Activated CD8-positive, alpha-beta memory T cell treated with anti-CD3 and anti-CD28 coated beads, Interleukin-2, amount 50 U/mL, for 4 hours (primary cell): Measurements from ENCODE around the gene JPH4.
"Not testable (repeated sequence)": the region's sequence is repeated elsewhere in the genome, so short reads cannot be mapped to it uniquely, and the experiment has no call there.

Source experiments
- DNase-seq: peaks from one replicate; pipeline ENCODE4 v3.0.0-alpha.2; 2020

Gene JPH4

DNA sequence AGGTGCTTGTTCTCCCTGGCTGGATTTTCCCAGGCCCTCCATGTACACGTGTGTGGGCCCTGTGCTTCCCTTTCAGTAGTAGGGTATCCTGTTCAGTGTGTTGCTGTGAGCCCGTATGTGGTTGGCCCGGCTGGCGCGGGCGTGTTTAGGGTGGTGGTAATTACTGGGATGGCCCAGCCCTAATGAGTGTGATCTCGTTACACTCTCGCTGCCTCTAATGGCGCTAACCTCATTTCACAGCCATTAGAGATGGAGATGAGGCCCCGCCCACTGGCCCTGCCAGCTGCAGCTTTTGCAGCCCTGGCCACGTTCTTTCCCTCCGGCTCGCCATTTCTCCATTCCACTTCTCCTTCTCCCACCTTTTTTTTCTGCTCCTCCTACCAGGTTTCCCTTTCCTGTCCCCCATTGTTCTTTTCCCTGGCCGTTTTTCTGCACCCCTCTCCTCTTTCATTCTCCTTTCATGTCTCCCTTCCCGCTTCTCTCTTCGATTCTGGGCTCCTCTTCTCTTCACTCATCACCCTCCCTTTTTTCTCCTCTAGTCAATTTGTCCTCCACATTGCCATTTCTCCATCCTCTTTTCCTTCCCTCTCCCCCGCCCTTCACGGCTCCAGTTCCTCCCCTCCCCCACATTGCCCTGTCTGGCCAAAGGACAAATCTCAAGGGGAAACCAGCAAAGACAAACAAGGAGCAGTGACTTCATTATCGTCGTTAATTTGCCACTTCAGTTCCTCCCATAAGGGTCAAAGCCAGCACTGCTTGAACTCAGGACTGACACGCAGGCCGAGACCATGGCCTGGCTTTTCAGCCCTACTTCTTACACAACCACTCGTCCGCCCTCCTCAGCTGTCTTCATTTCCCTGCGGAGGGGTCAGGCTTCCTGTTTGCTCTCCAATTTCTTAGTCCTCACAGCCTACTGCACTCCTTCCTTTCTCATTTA is 33.8 kb downstream of the JPH4 start:
- no peak for DNase-seq

DNA sequence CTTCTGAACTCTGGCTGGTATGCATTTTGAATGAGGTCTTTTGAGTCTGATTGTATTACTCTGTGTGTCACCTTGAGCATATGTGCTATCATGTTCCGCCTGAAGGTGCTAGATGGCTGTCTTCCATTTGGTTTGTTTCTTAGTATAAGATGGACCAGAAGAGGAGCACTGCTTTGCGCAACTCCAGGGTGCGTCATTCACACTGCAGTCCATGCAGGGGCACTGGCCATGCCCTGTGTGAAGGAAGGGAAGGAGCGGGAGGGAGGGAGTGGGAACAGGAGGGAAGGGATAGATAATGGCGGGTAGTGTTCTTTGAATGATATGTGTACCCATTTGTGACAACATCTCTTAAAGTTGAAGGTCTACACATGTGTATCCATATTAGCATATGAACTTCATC is 35.2 kb downstream of the JPH4 start:
- DNase-seq, result no peak

DNA sequence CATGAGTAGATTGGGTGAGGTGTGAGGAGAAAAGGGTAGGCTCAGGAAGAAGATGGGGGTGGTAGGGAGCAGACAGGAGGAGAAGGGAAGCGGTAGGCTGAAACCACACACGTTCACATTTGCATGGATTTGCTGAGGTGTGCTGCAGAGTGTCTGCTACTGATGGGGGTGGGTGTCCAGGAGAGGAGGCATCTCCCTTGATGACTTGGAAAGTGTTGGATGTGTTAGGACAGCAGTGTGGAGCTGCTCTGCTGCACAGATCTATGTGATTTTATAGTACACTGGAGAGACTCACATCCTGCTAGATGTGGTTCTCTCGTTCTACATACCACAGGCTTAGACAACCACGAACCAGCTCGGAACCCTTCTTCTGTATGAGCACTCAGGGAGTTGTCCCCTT is 36.3 kb downstream of the JPH4 start:
- DNase-seq, result no peak

DNA sequence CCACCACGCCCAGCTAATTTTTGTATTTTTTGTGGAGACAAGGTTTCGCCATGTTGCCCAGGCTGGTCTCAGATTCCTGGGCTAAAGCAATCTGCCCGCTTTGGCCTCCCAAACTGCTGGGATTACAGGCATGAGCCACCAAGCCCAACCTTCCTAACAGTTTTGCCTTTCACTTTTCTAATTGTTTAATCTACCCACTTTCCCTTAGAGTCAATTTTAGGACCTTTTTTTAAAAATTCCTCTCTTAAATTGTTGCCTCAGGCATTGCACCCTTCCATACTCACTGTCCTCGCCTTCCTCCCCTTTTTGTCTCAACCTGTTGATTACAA is 38.5 kb downstream of the JPH4 start:
- no peak for DNase-seq

DNA sequence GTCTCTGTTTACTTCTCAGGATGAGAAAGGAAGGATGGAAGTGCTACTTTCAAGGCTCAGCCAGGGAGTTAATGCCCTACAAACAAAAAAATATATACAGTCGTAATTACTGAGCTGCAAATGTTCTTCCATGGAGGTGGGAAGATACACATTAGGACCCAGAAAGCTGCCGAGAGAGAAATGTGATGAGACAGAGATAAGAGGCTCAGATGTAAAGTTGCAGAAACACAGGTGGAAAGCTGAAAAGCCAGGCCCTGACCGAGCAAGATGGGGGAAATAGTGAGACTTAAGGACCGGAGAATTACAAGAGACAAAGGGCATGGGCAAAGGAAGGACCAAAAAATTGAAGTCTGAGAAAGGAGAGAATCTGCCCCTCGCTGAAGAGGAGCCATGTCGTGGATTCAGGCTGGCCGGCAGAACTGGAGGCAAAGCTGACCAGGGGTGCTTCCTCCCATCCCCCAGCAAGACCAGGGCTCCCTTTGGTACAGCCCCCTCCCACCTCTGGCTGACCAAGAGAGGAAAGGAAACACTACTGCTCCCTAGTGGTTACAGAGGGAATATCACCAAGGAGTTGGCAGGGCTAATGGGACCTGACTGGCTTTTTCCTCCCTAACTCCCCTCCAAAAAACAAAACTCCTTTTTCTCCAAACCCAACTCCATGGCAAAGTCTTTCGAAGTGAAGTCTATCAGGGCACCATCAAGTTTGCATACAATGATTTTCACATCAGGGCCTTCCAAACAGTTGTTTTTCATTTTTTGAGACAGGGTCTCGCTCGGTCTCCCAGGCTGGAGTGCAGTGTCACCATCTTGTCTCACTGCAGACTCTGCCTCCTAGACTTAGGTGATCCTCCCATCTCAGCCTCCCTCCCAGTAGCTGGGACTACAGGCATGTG is 39.1 kb downstream of the JPH4 start:
- DNase-seq, result no peak

DNA sequence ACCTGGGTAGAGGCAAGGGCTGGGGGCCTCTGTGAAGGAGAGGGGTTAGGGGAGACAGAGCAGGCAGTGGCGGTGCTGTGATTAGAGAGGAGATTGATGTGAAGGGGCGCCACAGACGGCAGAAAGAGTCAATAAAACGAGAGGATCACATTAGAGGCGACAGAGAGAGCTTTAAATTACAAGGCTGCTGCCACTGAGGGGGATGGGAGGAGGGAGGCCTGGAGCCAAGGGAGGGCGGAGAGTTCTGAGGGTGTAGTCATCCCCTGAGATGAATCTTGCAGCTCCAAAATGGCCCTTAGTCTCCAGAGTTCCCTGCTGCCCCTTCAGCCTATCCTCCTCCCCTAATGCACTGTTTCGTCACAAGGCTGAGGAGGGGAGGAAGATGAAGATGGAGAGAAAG is 39.8 kb downstream of the JPH4 start:
- DNase-seq, result no peak

DNA sequence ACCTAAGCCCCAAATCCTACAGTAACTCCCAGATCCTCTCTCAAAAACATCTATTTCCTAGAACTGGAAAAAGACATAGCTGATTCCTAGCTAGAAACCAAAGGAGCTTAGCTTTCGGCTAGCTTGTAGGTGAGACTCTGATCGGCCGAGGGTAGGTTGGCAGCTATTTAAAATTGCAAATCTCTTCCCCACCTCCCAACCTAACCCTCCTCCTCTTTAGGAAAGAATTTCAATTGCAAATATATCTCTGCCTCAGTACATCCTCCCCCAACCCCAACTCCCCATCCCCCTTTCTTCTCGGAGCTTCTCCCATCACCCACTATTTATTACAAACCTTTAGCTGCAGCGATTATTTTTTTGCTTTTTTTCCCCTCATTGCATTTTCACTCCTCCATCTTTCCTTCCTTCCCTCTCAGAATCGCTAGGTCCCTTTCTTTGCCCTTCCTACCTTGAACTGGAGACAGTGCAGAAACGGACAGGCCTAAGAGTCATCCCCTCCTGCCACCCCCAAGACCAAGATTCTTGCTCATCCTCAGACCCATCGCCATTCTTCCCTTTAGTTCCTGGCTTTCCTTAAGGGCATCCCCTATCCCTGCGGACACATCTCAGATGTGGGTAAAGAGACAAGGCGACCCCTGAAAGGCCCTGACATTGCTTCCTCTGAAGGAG is 40.4 kb downstream of the JPH4 start:
- no peak for DNase-seq

DNA sequence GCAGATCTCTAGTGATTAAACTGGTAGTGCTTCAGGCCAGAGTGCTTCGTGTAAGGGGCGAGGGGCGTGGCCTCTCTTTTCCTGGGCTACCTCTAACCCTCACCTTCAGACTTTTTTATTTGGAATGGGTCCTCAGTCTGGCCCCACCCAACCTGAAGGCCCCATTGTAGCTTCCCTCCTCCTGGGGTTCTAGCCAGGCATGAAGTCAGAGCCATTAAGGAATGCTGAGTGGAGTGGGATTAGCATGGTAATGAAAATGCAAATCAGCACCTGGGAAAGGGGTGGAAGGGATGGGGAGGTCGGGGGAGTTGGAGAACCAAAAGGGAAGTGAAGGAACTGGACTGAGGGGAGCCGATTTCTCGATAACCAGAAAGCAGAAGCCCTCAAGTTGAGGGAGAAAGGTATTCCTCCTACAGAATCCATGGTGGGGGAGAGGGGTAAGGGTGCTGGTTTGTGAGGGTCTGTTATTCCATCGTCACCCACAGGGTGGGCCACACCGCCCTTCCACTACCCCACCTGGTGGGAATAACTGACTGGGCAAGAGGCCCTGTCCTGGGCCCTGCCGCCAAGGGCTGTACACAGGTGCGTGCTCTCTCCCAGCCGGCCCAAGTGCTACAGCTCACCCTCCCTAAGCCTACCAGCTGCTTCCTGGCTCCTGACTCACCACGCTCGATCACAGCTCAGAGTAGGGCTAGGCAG is 41.1 kb downstream of the JPH4 start:
- no peak for DNase-seq

DNA sequence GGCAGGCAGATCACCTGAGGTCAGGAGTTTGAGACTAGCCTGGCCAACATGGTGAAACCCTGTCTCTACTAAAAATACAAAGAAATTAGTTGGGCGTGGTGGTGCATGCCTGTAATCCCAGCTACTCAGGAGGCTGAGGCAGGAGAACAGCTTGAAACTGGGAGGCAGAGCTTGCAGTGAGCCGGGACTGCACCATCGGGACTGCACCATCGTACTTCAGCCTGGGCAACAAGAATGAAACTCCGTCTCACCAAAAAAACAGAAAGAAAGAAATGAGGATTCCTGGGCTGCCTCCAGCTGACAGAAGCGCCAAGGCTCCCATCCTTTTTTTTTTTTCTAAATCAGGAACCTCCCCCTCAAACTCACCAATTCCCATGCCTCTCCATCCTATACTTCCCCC is 41.7 kb downstream of the JPH4 start:
- DNase-seq, result not testable (repeated sequence)

DNA sequence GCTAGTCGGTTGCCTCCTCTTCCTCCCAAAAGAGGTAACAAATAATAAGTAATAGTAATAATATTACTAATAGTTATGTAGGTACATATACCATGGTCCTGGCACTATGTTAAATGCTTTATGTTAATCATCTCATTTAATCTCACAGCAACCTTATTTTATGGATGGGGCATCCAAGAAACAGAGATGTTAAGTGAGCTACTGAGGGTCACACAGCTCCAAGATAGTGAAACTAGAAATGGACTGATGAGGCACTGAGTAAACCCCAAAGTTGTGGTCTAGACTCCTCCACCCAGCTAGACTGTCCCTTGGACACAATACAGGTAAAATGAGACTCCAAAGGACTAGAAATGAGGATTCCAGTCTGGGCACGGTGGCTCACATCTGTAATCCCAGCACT is 42.1 kb downstream of the JPH4 start:
- no peak for DNase-seq

DNA sequence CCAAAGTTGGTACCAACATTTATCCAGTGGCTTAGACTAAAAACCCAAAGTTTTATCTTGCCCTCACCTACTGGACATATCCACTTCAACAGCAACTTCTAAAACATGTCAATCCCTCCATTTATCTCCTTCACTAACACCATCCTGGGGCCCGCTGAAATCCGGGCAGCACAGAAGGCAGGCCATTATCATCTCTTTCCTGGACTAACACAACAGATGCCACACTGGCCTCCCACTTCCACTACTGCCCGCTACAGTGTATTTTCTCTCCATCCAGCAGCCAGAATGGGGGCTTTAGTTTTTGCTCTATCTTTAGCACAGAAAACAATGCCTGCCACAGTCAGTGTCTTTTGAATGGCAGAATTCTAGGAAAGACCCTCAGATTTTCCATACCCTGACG is 42.6 kb downstream of the JPH4 start:
- DNase-seq, result no peak

DNA sequence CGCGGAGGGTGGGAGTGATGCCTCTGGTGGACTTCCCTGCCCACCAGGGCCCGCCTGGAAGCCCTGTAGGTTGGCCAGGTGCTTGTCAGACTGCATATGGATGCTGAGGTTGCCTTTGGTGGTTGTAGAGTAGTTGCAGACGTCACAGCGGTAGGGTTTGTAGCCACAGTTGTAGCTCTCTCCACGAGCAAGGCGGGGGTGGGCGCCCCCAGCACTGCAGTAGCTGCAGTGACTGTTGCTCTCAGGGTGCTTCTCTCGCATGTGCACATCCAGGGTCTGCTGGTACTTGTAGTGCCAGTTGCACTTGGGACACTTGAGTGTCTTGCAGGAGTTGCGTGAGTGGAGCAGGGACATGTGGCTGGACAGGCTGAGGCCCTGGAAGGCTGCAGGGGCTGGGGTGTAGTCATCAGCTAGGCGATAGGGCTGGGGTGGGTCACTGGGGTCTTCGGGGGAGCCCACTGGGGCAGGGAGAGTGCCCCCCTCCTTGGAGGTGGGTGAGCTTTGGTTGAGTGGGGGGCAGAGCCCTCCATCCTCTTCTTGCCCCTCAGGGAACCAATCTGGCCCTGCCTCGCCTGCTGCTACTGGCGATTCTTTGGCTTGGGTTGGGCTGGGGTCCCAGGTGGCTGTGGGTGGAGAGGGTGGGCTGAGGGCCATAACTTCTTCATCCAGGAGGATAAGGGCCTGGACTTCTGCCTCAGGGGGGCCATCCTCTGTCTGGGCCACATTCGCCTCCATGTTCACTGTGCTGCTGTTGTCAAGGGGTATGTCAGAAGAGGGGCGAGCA is 44.7 kb downstream of the JPH4 start:
- no peak for DNase-seq

DNA sequence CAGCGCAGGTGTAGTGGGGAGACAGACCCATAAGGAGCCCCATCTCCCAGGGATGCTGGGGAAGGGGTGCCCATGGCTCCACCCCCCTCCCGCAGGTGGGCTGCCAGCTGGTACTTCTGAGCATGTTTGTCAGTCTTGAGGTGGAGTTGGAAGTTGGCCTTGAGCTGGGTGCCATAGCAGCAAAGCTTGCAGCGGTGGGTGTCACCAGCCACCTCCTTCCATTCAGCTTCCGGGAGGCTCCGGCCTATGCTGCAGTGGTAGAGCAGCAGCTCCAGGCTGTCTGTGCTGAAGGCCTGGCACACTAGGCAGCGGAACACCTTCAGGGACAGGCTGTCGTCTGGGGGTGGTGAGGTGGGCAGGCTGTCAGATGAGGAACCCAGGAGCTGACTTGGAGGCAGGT is 45.9 kb downstream of the JPH4 start:
- DNase-seq, result no peak

DNA sequence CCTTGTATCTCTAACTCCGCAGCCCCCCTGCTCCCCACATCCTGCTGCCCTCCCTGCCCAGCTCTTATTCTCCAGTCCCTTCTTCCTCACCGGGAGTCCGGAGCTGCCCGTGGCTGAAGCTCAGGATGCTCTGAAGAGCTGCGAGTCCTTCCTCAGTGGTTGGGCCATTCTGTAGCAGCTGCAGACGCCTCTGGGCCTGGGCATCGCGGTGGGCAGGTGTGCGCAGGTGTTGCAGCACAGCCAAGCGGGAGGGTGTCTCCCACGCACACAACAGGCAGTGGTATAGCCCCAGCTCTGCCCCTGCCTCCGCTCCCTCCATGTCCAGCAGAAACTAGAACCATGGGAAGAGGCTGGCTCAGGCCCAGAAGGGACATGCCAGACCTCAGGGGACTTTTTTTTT is 47.2 kb downstream of the JPH4 start:
- DNase-seq, result no peak

DNA sequence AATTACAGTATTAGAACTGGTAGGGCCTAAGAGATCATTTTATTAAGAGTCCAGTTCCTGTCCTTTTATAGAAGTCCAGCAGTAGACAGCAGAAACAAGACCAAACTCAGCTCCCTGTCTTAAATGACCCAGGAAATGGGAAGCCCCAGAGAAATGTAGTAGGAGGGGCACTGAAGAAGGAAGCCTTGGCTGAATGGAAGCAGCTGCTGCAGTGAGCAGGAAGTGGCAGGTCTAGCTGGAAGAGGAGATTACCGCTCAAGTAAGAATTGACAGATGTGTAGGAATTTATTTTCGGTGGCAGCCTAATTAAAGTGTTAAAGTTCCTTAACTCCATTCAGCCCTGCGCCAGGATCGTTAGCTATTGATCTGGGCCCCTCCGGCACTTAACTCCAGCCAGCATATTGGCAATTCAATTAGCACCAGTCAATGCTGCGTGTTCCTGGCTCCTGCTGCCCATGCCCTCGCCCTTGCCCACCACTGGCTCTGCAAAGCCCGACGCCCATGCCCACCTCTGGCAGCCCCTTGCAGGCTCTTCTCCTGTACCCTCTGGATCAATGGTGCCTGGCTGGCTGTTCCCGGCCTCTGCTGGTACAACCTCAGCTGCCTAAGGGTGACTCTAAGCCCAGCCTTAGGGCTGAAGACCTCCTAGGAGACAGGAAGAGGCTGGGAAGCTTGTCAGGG is 48.1 kb downstream of the JPH4 start:
- DNase-seq, result no peak

DNA sequence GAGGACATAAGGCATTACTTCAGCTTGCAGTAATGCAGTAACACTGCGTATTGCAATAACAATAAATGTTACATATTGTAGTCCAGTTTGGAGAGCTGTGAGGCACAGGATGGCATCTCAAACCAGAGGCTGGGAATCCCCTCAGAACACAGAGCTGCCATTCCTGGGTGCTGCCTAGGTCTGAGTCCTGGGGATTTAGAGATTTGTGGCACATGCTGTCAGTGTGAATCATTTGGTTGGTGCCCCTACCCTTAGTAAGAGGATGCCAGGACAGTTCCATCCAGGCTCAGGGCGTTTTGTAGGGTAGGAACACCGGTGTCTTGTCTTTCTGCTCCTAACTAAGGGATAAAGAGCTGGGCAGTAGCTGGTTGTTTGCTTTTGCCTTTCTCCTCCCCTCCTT is 49.6 kb downstream of the JPH4 start:
- no peak for DNase-seq

DNA sequence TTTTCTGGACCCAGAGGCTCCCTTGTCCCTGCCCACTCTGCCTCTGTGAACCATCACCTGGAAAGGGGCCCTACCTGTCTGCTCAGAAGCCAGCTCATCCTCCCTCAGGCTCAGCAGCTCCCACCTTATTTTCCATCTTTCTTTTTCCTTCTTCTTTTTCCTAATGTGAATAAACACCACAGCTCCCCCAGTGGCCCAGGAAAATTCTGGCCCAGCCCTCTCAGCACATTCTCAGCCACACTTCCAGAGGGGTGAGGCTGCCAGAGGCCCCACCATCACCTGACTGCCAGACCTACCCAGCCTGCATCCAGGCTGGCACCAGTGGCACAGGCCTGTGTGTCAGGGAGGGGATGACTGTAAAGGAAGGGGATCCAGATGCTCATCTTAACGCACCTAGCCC is 50.0 kb downstream of the JPH4 start:
- DNase-seq, result no peak

DNA sequence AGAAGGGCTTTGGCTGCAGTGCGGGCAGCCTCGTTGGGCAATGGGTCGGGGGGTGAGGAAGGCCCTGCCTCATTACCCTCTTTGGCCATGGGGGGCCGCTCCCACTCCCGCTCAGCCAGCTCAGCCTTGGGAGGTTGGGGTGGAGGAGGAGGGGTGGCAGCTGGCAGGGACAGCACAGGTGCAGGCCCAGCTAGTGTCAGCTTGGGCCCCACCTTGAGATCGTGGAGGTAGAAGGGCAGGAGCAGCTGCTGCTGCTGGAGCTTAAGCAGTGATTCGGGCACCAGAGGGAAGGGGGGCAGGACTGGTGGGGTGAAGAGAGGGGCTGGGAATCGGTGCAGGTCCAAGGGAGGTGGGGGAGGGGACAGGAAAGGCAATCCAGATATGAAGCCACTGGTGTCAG is 53.0 kb downstream of the JPH4 start:
- DNase-seq, result no peak

DNA sequence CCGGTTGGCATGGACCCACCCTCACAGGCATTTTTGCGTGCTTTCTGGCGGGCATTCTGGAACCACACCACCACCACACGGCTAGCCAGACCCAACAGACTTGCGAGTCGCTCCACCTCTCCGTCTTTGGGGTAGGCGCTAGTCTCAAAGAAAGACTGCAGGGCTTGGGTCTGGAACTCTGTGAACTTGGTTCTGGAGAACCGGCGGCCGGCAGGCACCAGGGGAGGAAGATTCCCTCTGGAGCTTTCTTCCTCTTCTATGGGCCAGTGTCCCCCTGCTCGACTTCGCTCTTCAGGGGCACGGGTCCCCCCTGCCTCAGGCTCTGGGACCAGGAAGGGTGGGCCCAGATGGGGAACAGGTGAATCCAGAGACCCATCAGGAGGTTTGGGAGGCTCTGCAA is 53.6 kb downstream of the JPH4 start:
- DNase-seq, result no peak

DNA sequence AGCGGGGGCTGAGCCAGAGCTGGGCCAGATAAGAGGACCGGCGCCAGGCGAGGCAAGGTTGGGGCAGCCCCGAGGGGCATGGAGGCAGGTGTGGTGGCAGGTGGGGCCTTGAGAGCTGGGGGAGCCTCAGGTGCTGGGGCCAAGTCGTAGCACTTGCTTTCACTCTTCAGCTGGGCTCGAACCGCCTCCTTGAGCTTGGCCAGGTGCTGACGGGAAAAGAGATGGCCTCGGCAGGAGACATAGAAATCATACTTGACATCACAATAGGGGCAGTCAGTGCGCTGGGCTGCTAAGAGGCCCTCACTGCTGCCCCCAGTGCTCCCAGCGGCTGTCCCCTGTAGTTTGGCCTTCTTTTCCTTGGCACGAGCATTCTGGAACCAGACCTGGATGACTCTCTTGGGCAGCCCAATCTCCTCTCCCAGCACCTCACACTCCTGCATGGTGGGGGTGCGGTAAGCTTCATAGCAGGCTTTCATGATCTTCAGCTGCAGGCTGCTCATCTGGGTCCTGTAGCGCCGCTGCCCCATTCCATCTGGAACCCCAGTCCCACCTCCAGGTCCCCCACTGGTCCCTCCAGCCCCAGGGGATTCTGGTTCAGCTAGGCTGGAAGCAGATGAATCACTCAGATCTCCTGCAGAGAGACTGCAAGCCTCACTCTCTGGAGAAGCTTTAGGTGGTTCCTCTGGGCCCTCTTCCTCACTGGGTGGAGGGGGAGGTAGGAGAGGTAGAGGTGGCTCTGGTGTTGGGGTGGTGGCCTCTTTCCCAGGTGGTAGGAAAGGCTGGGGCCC is 55.2 kb downstream of the JPH4 start:
- DNase-seq, result no peak
